Astrocyte (in vitro differentiated cells and primary cell): ENCODE results near the gene PGPEP1. TPM values are rescaled to one million over a fixed set of nuclear protein-coding genes. Genes with fewer than 3 reads are reported as not detected.

Source experiments
- DNase-seq: peaks from one replicate; pipeline ENCODE4 v3.0.0-alpha.2; 2010; ENCODE audit warnings: low read depth
- FAIRE-seq: peaks from 2 replicates; lab custom pipeline; 2011; peaks lifted over from hg19 to GRCh38; lab: Jason Lieb, UNC
- H2AFZ ChIP-seq: 2 replicates; pipeline ENCODE4 v1.6.0; 2012; ENCODE audit warnings: low read depth, low read length, inconsistent platforms
- H3K27ac ChIP-seq: 2 replicates; pipeline ENCODE4 v1.5.1; 2011; ENCODE audit warnings: low read depth, low read length, inconsistent platforms
- H3K27me3 ChIP-seq: 2 replicates; pipeline ENCODE4 v1.6.0; 2011; ENCODE audit warnings: low read length, inconsistent platforms; ENCODE audit not compliant: insufficient read depth
- H3K36me3 ChIP-seq: 2 replicates; pipeline ENCODE4 v1.5.1; 2011; ENCODE audit warnings: low read length, inconsistent platforms; ENCODE audit not compliant: insufficient read depth
- H3K4me1 ChIP-seq: 2 replicates; pipeline ENCODE4 v1.5.1; 2011; ENCODE audit warnings: low read length, inconsistent platforms; ENCODE audit not compliant: insufficient read depth
- H3K4me2 ChIP-seq: 2 replicates; pipeline ENCODE4 v1.6.0; 2012; ENCODE audit warnings: low read length, inconsistent platforms
- H3K4me3 ChIP-seq: 2 replicates; pipeline ENCODE4 v1.5.1; 2011; ENCODE audit warnings: low read depth, mild to moderate bottlenecking, low read length, inconsistent platforms; ENCODE audit not compliant: insufficient read depth
- H3K79me2 ChIP-seq: 2 replicates; pipeline ENCODE4 v1.6.0; 2012; ENCODE audit warnings: mild to moderate bottlenecking, low read length, inconsistent platforms; ENCODE audit not compliant: insufficient read depth
- H3K9ac ChIP-seq: 2 replicates; pipeline ENCODE4 v1.6.0; 2012; ENCODE audit warnings: mild to moderate bottlenecking, low read length, inconsistent platforms
- H3K9me3 ChIP-seq: 2 replicates; pipeline ENCODE4 v1.5.1; 2012; ENCODE audit warnings: low read depth, mild to moderate bottlenecking, low read length, inconsistent platforms; ENCODE audit not compliant: insufficient read depth
- H4K20me1 ChIP-seq: 2 replicates; pipeline ENCODE4 v1.6.0; 2012; ENCODE audit warnings: low read length, inconsistent platforms; ENCODE audit not compliant: insufficient read depth
- H3K27ac Mint-ChIP-seq: one replicate; pipeline ENCODE4 v1.8.0; 2021; ENCODE audit warnings: mild to moderate bottlenecking, mixed read lengths; ENCODE audit not compliant: unreplicated experiment
- H3K27me3 Mint-ChIP-seq: one replicate; pipeline ENCODE4 v1.8.0; 2021; ENCODE audit warnings: low read depth, mixed read lengths; ENCODE audit not compliant: unreplicated experiment
- H3K36me3 Mint-ChIP-seq: one replicate; pipeline ENCODE4 v1.8.0; 2021; ENCODE audit warnings: low read depth, mixed read lengths; ENCODE audit not compliant: unreplicated experiment
- H3K4me1 Mint-ChIP-seq: one replicate; pipeline ENCODE4 v1.8.0; 2021; ENCODE audit warnings: low read depth, mixed read lengths; ENCODE audit not compliant: unreplicated experiment
- H3K4me3 Mint-ChIP-seq: one replicate; pipeline ENCODE4 v1.8.0; 2021; ENCODE audit warnings: mild to moderate bottlenecking, moderate library complexity, mixed read lengths; ENCODE audit not compliant: unreplicated experiment
- H3K9me3 Mint-ChIP-seq: one replicate; pipeline ENCODE4 v1.8.0; 2021; ENCODE audit warnings: mild to moderate bottlenecking, mixed read lengths; ENCODE audit not compliant: unreplicated experiment
- EZH2 ChIP-seq: IDR thresholded peaks from 2 replicates; pipeline ENCODE4 v1.6.1; 2012; ENCODE audit warnings: mild to moderate bottlenecking, low read length, inconsistent platforms; ENCODE audit not compliant: insufficient read depth
- total RNA-seq: library from RNA; stranded (reverse); gene quantifications from 2 replicates; pipeline ENCODE4 v1.2.1, GENCODE V29; 2021
- TF ChIP-seq, protein P1 (sequence below): IDR thresholded peaks from 2 replicates; pipeline ENCODE4 v1.5.1; 2011; ENCODE audit warnings: low read depth, mild to moderate bottlenecking, inconsistent platforms, low read length, moderate library complexity; ENCODE audit not compliant: insufficient read depth

The PGPEP1 gene
- total RNA-seq, 1 donor from 2014 or later, result 28.4 TPM

DNA sequence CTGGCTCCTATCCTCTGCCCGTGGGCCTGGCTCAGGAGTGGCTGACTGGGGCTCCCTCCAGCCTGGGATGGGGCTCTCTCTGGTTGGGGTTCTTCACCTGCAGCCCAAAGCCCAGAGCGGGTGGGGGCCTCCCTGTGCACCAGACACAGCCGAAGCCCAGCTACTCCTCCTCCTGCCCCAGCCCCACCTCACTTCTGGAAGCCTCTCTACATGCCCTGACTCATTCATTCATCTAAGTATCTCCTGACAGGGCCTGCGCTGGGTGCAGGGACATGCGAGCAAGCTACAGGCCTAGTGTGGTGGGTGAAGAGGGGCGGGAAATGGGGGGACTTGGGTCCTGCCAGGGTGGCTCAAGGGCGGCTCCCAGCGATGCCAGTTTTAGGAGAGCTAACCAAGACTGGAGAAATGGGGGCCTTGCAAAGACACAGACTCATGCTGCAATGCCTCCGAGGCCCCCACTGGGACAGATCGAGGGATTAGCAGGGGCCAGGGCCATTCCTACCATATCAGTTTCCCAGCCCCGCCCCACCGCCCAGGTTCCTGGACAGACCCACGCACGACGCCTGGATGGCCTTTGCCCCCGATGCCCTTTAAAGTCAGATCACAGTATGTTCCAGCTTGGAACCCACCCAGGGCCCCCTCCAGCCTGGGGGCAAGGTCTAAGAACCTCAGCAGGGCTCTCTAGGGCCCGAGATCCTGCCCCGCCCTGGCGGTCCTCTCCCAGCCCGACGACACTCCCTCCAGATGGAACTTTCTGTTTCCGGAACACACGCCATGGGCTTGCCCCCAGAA is 30.1 kb upstream of the PGPEP1 start:
- peaks cover 1% of the 10 kb centered on the region for H3K4me1 ChIP-seq
- H3K36me3 ChIP-seq, result peaks cover 4% of the 10 kb centered on the region
- H3K27me3 Mint-ChIP-seq, result no peaks in the 10 kb centered on the region
- TF ChIP-seq EZH2, result no peak
- TF ChIP-seq, protein P1, sequence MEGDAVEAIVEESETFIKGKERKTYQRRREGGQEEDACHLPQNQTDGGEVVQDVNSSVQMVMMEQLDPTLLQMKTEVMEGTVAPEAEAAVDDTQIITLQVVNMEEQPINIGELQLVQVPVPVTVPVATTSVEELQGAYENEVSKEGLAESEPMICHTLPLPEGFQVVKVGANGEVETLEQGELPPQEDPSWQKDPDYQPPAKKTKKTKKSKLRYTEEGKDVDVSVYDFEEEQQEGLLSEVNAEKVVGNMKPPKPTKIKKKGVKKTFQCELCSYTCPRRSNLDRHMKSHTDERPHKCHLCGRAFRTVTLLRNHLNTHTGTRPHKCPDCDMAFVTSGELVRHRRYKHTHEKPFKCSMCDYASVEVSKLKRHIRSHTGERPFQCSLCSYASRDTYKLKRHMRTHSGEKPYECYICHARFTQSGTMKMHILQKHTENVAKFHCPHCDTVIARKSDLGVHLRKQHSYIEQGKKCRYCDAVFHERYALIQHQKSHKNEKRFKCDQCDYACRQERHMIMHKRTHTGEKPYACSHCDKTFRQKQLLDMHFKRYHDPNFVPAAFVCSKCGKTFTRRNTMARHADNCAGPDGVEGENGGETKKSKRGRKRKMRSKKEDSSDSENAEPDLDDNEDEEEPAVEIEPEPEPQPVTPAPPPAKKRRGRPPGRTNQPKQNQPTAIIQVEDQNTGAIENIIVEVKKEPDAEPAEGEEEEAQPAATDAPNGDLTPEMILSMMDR, result no peak
- no peaks in the 10 kb centered on the region for H4K20me1 ChIP-seq
- H3K27ac Mint-ChIP-seq, result no peak overlapping the region
- no peaks in the 10 kb centered on the region for H3K79me2 ChIP-seq
- no peak for FAIRE-seq
- no peak overlapping the region for H3K4me3 Mint-ChIP-seq
- H3K27ac ChIP-seq, result no peak overlapping the region
- no peak overlapping the region for H2AFZ ChIP-seq
- peaks cover 2% of the 10 kb centered on the region for H3K4me1 Mint-ChIP-seq
- H3K27me3 ChIP-seq, result no peaks in the 10 kb centered on the region
- no peak for DNase-seq
- no peaks in the 10 kb centered on the region for H3K9me3 Mint-ChIP-seq
- H3K9me3 ChIP-seq, result no peaks in the 10 kb centered on the region
- no peak overlapping the region for H3K4me3 ChIP-seq
- H3K9ac ChIP-seq, result no peak overlapping the region
- H3K4me2 ChIP-seq, result no peak overlapping the region
- peaks cover 4% of the 10 kb centered on the region for H3K36me3 Mint-ChIP-seq

DNA sequence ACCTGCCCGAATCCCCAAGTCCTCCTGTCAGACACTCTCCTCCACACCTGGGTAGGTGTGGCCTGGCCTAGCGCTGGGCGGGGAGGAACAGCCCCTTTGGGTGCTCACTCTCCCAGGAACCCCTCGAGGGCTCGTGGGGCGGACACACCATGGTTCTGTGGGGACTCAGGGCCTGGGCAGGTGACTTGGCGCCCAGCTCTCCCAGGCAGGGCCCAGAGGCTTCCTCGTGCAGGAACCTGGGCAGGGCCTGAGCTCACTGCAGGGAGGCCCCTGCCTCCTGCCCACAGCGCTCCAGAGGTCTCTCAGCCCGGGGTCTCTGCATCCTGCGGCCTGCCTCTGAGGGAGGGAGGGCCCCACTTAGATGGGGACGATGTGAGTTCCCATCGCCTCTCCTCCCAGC is 29.4 kb upstream of the PGPEP1 start:
- Mint-ChIP-seq H3K4me3 (no peak overlapping the region), H3K4me1 (peaks cover 2% of the 10 kb centered on the region), H3K9me3 (no peaks in the 10 kb centered on the region), H3K27ac (no peak overlapping the region), H3K27me3 (no peaks in the 10 kb centered on the region), H3K36me3 (peaks cover 4% of the 10 kb centered on the region)
- Histone ChIP-seq H2AFZ (no peak overlapping the region), H3K36me3 (peaks cover 4% of the 10 kb centered on the region), H3K9ac (no peak overlapping the region), H3K27me3 (no peaks in the 10 kb centered on the region), H3K79me2 (no peaks in the 10 kb centered on the region), H3K27ac (no peak overlapping the region), H3K9me3 (no peaks in the 10 kb centered on the region), H3K4me2 (no peak overlapping the region), H3K4me3 (no peak overlapping the region), H4K20me1 (no peaks in the 10 kb centered on the region), H3K4me1 (no peaks in the 10 kb centered on the region)
- FAIRE-seq (no peak), DNase-seq (no peak)
- TF ChIP-seq EZH2, result no peak
- TF ChIP-seq, protein P1, result no peak

DNA sequence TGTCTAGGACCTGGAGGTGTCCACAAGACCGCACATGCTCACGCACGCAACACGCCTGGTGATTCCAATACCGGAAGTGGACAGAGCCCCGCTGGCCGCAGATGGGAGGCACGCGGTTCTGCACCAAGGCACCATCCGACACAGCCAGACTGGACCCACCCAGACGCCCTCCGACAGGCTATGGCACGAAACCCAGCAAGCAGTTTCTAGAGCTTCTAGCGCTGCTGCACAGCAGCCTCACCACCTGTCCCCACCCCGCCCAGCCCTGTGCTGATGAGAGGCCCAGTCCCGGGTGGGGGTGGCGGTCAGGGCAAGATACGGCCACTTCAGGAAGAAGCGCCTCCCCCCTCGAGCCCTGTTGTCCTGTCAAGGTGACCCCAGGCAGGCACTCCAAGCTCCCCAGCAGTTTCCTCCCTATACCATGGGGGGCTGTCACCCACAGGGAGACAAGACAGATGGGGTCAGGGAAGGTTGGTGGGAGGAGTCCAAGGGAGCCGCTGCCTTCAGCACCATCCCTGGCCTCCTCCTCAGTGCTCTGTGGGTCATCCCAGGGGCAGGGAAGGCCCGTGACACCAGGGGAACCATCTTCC is 28.8 kb upstream of the PGPEP1 start:
- no peak overlapping the region for H3K9ac ChIP-seq
- no peaks in the 10 kb centered on the region for H3K4me1 ChIP-seq
- no peak overlapping the region for H3K4me2 ChIP-seq
- peaks cover 2% of the 10 kb centered on the region for H3K4me1 Mint-ChIP-seq
- no peak for TF ChIP-seq EZH2
- TF ChIP-seq, protein P1, result no peak
- peaks cover 4% of the 10 kb centered on the region for H3K36me3 ChIP-seq
- no peaks in the 10 kb centered on the region for H3K27me3 ChIP-seq
- peaks cover 3% of the 10 kb centered on the region for H3K79me2 ChIP-seq
- no peaks in the 10 kb centered on the region for H4K20me1 ChIP-seq
- H3K9me3 Mint-ChIP-seq, result no peaks in the 10 kb centered on the region
- no peak overlapping the region for H3K4me3 ChIP-seq
- no peak overlapping the region for H3K27ac ChIP-seq
- DNase-seq (no peak), FAIRE-seq (no peak)
- no peak overlapping the region for H3K4me3 Mint-ChIP-seq
- H3K9me3 ChIP-seq, result no peaks in the 10 kb centered on the region
- H3K27me3 Mint-ChIP-seq, result no peaks in the 10 kb centered on the region
- no peak overlapping the region for H3K27ac Mint-ChIP-seq
- no peak overlapping the region for H2AFZ ChIP-seq
- peaks cover 4% of the 10 kb centered on the region for H3K36me3 Mint-ChIP-seq
